HL-60/S4 treated with retinoic acid at 250 ng/mL for 4 days and 3 days (cell line): ENCODE results near the gene ONECUT2.

Experiments used
- in situ Hi-C: fragments of 300-500 bp; cut with MboI; formaldehyde crosslinking; loops from 2 replicates; pipeline ENCODE4 v1.7.0; 2022; ENCODE audit warnings: low sequenced_read_pairs

The ONECUT2 gene

GRCh38 chr18:57431002-57431382, 4.2 kb upstream of the ONECUT2 start:
- in situ Hi-C loops = no loop called here

GRCh38 chr18:57431467-57432080, 3.6 kb upstream of the ONECUT2 start:
- in situ Hi-C loops = no loop called here

- in situ Hi-C loops = no loop called here
Observed at GRCh38 chr18:57432140-57432539, 3.0 kb upstream of the ONECUT2 start.

- in situ Hi-C loops = no loop called here
Observed at GRCh38 chr18:57432751-57433400, 2.3 kb upstream of the ONECUT2 start.

GRCh38 chr18:57433482-57433881, 1.7 kb upstream of the ONECUT2 start:
- in situ Hi-C loops = no loop called here

- in situ Hi-C loops = no loop called here
Observed at GRCh38 chr18:57433934-57434535, 1.1 kb upstream of the ONECUT2 start.

- in situ Hi-C loops = no loop called here
Observed at GRCh38 chr18:57435846-57436190, 644 bp downstream of the ONECUT2 start.

- in situ Hi-C loops = no loop called here
Observed at GRCh38 chr18:57436191-57436964, 1.2 kb downstream of the ONECUT2 start.

GRCh38 chr18:57436965-57437333, 1.8 kb downstream of the ONECUT2 start:
- in situ Hi-C loops = no loop called here

GRCh38 chr18:57437402-57437765, 2.2 kb downstream of the ONECUT2 start:
- in situ Hi-C loops = no loop called here

GRCh38 chr18:57437766-57438671, 2.8 kb downstream of the ONECUT2 start:
- in situ Hi-C loops = no loop called here

- in situ Hi-C loops = no loop called here
Observed at GRCh38 chr18:57438743-57439608, 3.8 kb downstream of the ONECUT2 start.

GRCh38 chr18:57439609-57439968, 4.4 kb downstream of the ONECUT2 start:
- in situ Hi-C loops = no loop called here

- in situ Hi-C loops = no loop called here
Observed at GRCh38 chr18:57439985-57440330, 4.8 kb downstream of the ONECUT2 start.

- in situ Hi-C loops = no loop called here
Observed at GRCh38 chr18:57440331-57441070, 5.3 kb downstream of the ONECUT2 start.

GRCh38 chr18:57441071-57441794, 6.1 kb downstream of the ONECUT2 start:
- in situ Hi-C loops = no loop called here

GRCh38 chr18:57443247-57443646, 8.1 kb downstream of the ONECUT2 start:
- in situ Hi-C loops = no loop called here

GRCh38 chr18:57443702-57444101, 8.5 kb downstream of the ONECUT2 start:
- in situ Hi-C loops = no loop called here

GRCh38 chr18:57444301-57444759, 9.2 kb downstream of the ONECUT2 start:
- in situ Hi-C loops = no loop called here
